ENCODE results near the gene AK1. TPM values are rescaled to one million over a fixed set of nuclear protein-coding genes. Genes with fewer than 3 reads are reported as not detected.

Gene AK1
- total and polyA plus RNA-seq, 9 of the 15 experiments (the other 6 are each of a cell fraction or from before 2014, with no cell fraction given): 10.1 to 71.8 (median 39.0) TPM

DNA sequence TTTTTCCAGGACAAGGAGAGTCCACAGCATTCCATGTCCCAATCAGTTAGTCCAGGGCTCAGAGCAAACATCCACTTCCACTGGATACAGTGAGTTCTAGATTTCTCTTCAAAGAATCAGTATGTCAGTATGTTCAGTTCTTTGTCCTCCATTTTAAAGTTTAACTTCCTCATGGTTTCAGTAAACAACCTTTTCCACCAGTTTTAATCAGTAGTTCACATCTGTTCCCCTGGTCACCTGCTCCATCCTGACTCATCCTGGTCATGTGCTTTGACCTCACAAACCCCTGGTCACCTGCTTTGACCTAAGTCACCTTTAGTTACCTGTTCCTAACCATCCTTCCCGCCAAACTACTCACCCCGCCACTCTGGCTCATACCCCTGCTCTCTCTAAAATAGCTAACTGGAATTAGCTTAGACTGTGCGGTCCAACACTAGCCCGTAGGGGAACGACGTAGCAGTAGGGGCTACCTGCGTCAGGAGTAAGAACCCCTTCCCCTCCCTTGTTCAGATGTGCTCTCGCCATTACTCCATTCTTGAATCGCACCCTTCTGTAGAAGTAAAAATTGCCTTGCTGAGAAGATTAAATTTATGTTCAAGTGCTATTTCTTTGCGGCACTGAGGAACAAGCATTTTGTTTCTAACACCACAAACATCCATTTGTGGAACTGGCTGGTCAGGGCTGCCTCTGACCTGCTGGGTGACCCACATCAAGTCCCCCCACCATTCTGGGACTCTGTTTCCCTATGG is 28.5 kb downstream of the AK1 start (continued):
- TF ChIP-seq, protein P1, sequence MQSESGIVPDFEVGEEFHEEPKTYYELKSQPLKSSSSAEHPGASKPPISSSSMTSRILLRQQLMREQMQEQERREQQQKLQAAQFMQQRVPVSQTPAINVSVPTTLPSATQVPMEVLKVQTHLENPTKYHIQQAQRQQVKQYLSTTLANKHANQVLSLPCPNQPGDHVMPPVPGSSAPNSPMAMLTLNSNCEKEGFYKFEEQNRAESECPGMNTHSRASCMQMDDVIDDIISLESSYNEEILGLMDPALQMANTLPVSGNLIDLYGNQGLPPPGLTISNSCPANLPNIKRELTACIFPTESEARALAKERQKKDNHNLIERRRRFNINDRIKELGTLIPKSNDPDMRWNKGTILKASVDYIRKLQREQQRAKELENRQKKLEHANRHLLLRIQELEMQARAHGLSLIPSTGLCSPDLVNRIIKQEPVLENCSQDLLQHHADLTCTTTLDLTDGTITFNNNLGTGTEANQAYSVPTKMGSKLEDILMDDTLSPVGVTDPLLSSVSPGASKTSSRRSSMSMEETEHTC (IDR thresholded peaks at IDR 0.05): 0 out of 2 replicates have a peak, but pooled peaks have one; percentile 45
- TF ChIP-seq TAL1 (IDR thresholded peaks at IDR 0.05): peak; percentile 44; the same call in 1 of the 2 replicates
- TF ChIP-seq TCF3 (CRISPR knock-in tag; IDR thresholded peaks at IDR 0.05): peak; percentile 40; the same call in 1 of the 2 replicates
- 0 out of 2 replicates have a peak, but pooled peaks have one; percentile 46 for TF ChIP-seq MTA3 (IDR thresholded peaks at IDR 0.05; ENCODE audit: borderline replicate concordance)
- TF ChIP-seq FOXJ3 (CRISPR knock-in tag; IDR thresholded peaks at IDR 0.05): no peak
- peak in 1 of 2 experiments; percentile 58; a peak in 1 of 4 replicates for TF ChIP-seq FOXK2 (conservative IDR thresholded peaks at IDR 0.05 in 1 of 2, IDR thresholded peaks at IDR 0.05 in 1 of 2; ENCODE audit: low read depth in 2 of 2)
- TF ChIP-seq DPF2 (IDR thresholded peaks at IDR 0.05): peak; percentile 18; the same call in 1 of the 2 replicates
- TF ChIP-seq TRIM28 (IDR thresholded peaks at IDR 0.05): peak; percentile 98
- TF ChIP-seq, protein P2, sequence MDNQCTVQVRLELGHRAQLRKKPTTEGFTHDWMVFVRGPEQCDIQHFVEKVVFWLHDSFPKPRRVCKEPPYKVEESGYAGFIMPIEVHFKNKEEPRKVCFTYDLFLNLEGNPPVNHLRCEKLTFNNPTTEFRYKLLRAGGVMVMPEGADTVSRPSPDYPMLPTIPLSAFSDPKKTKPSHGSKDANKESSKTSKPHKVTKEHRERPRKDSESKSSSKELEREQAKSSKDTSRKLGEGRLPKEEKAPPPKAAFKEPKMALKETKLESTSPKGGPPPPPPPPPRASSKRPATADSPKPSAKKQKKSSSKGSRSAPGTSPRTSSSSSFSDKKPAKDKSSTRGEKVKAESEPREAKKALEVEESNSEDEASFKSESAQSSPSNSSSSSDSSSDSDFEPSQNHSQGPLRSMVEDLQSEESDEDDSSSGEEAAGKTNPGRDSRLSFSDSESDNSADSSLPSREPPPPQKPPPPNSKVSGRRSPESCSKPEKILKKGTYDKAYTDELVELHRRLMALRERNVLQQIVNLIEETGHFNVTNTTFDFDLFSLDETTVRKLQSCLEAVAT (IDR thresholded peaks at IDR 0.05): peak in 1 of 2 experiments; percentile 29; a peak in 1 of 4 replicates
- TF ChIP-seq CBX5 (IDR thresholded peaks at IDR 0.05; ENCODE audit: borderline replicate concordance, low read depth): peak; percentile 96
- TF ChIP-seq ZNF561 (CRISPR knock-in tag; conservative IDR thresholded peaks at IDR 0.05): peak; percentile 87; the same call in 1 of the 2 replicates
- TF ChIP-seq ZNF324 (CRISPR knock-in tag; IDR thresholded peaks at IDR 0.05): no peak
- TF ChIP-seq HDAC8 (tag; IDR thresholded peaks at IDR 0.05): no peak
- TF ChIP-seq RAD51 (IDR thresholded peaks at IDR 0.05; ENCODE audit: borderline replicate concordance, low read depth): peak; percentile 58
- TF ChIP-seq, protein P3, sequence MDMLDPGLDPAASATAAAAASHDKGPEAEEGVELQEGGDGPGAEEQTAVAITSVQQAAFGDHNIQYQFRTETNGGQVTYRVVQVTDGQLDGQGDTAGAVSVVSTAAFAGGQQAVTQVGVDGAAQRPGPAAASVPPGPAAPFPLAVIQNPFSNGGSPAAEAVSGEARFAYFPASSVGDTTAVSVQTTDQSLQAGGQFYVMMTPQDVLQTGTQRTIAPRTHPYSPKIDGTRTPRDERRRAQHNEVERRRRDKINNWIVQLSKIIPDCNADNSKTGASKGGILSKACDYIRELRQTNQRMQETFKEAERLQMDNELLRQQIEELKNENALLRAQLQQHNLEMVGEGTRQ (CRISPR knock-in tag; IDR thresholded peaks at IDR 0.05): 0 out of 2 replicates have a peak, but pooled peaks have one; percentile 9
- TF ChIP-seq OTX1 (CRISPR knock-in tag; IDR thresholded peaks at IDR 0.05): no peak
- TF ChIP-seq CBX3 (IDR thresholded peaks at IDR 0.05; ENCODE audit: borderline replicate concordance in 1 of 2, low read length in 2 of 2): peak in 1 of 2 experiments; percentile 99; a peak in 2 of 3 replicates
- TF ChIP-seq CBX1 (IDR thresholded peaks at IDR 0.05; ENCODE audit: low read depth): peak; percentile 85
- peak; percentile 36; the same call in 1 of the 2 replicates for TF ChIP-seq SP1 (CRISPR knock-in tag; IDR thresholded peaks at IDR 0.05)
- peak; percentile 32; the same call in 1 of the 2 replicates for TF ChIP-seq JUND (IDR thresholded peaks at IDR 0.05; ENCODE audit: borderline replicate concordance, low read depth, low read length)
- TF ChIP-seq JUND (tag; IDR thresholded peaks at IDR 0.05; ENCODE audit: borderline replicate concordance, low read depth, low read length): peak; percentile 52; the same call in 1 of the 3 replicates
- peak in 1 of 2 experiments; percentile 56; a peak in 3 of 4 replicates for TF ChIP-seq TRIM24 (IDR thresholded peaks at IDR 0.05)
- TF ChIP-seq NELFE (IDR thresholded peaks at IDR 0.05; ENCODE audit: insufficient read depth, insufficient read length): no peak
- TF ChIP-seq, protein P4, sequence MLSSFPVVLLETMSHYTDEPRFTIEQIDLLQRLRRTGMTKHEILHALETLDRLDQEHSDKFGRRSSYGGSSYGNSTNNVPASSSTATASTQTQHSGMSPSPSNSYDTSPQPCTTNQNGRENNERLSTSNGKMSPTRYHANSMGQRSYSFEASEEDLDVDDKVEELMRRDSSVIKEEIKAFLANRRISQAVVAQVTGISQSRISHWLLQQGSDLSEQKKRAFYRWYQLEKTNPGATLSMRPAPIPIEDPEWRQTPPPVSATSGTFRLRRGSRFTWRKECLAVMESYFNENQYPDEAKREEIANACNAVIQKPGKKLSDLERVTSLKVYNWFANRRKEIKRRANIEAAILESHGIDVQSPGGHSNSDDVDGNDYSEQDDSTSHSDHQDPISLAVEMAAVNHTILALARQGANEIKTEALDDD (IDR thresholded peaks at IDR 0.05): 0 out of 2 replicates have a peak, but pooled peaks have one; percentile 25
- peak; percentile 34 for TF ChIP-seq CBFA2T3 (IDR thresholded peaks at IDR 0.05)
- TF ChIP-seq ZNF583 (CRISPR knock-in tag; IDR thresholded peaks at IDR 0.05): no peak
- peak; percentile 78; the same call in 1 of the 2 replicates for TF ChIP-seq ZEB2 (IDR thresholded peaks at IDR 0.05)
